ENCODE data around the gene PIH1D1.

GRCh38 chr19:49409441-49410029, 42.1 kb downstream of the PIH1D1 start:
- TF ChIP-seq POLR2AphosphoS5 (IDR thresholded peaks at IDR 0.05; ENCODE audit: low read depth, low read length): no peak
- TF ChIP-seq POLR2A (IDR thresholded peaks at IDR 0.05; ENCODE audit: low read depth, low read length): no peak
- TF ChIP-seq TAF1 (IDR thresholded peaks at IDR 0.05; ENCODE audit: low read depth, low read length): no peak
